ENCODE measurements around the gene CRIM1.

Gene CRIM1

GRCh38 chr2:36371928-36372391, 16.4 kb downstream of the CRIM1 start:
- no peak for DNase-seq

- no peak for DNase-seq
Measured at GRCh38 chr2:36373149-36373926, 17.8 kb downstream of the CRIM1 start.

- no peak for DNase-seq
Measured at GRCh38 chr2:36374585-36374984, 19.0 kb downstream of the CRIM1 start.

DNA sequence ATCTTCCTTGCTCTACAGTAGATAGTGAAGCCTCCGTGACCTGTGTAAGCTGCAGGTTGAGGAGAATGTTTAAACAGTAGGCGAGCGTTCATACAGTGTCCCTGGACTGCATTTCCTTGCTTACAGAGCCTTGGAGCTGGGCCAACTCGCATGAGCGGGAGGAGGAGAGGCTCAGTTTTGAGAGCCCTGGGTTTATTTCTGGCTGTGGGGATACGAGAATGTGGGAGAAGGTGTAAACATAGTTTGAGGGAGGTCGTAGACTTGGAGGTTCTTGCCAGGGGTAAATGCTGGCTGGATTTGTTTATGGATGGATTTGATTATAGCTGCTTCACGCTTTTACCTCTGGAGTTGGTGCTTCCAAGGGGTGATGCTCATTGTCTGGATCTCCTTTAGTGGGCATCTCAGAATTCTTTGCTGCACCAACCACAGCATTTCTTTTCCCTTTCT, 20.8 kb downstream of the CRIM1 start:
- DNase-seq = no peak

GRCh38 chr2:36376992-36377738, 21.6 kb downstream of the CRIM1 start:
- no peak for DNase-seq

DNA sequence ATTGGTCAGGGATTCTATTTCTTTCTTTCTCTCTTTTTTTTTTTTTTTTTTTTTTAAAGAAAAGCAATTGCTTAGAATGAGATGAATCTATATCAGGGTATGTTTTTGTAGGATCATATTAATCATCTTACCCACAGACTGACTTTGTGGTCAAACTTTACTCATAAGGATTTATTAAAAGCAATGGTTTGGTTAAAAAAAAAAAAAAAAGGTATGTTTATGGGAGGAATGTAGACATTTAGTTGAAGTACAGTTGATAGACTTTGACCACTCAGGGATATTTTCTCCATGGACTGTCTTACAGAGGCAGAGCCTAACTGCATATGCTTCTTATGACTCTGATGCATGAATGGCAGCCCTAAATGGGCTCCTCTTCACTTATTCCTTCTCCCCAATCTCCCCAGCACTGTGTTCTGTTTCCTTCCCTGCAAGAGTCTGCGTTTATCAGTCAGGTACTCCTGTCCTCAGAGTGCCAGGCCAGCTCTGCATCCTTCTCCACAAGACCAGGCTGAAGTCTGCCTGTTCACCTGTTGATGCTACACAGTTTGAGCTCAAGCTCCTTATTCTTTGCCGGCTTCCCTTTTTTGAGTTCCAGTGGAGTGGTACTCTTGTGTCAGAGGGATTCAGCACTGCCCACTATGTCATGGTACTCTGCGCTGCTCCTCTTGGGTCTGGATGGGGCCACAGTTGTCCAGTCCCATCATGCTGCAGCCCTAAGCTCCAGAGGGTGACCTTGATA, 24.3 kb downstream of the CRIM1 start:
- DNase-seq = no peak

GRCh38 chr2:36380624-36381481, 25.3 kb downstream of the CRIM1 start:
- no peak for DNase-seq

- no peak for DNase-seq
Measured at GRCh38 chr2:36381993-36382392, 26.4 kb downstream of the CRIM1 start.

DNA sequence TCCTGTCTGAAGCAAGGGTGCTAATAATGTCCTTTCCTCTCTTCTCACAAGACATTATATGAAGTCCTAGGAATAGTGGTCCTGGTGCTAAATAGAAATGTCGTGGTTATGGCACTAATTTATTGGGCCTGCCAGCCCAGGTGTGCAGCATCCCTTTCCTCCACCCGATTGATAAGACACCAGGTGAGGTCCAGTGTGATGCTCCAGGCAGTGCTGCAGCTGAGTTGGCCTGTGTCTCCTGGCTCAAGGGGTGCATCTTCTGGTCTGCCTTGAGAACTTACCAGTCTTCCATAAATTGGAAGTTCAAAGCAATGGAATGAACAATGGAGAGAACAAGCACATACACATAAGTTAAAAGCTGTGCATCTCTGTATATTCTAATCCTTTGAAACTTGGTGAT, 26.9 kb downstream of the CRIM1 start:
- no peak for DNase-seq

- DNase-seq = no peak
Measured at GRCh38 chr2:36383726-36384125, 28.1 kb downstream of the CRIM1 start.

DNA sequence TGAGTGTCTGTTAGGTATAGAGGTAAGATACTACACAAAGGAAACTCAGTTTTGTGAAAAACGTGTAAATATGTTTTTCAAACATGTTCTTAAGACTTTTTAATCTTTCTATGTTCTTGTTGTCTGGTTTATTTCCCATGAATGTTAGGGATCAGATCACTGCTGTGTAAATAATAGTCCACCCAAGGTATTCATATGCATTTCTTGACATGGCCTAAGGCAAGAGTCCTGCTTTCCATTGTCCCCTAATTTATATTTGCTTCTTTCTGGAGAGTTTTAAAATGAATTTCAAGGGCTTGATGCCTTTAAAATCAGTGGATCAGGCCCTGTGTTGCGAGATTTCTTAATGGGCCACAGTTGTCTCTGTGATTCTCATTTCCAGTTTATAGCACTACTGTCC, 28.9 kb downstream of the CRIM1 start:
- no peak for DNase-seq

GRCh38 chr2:36385603-36386002, 30.0 kb downstream of the CRIM1 start:
- no peak for DNase-seq

DNA sequence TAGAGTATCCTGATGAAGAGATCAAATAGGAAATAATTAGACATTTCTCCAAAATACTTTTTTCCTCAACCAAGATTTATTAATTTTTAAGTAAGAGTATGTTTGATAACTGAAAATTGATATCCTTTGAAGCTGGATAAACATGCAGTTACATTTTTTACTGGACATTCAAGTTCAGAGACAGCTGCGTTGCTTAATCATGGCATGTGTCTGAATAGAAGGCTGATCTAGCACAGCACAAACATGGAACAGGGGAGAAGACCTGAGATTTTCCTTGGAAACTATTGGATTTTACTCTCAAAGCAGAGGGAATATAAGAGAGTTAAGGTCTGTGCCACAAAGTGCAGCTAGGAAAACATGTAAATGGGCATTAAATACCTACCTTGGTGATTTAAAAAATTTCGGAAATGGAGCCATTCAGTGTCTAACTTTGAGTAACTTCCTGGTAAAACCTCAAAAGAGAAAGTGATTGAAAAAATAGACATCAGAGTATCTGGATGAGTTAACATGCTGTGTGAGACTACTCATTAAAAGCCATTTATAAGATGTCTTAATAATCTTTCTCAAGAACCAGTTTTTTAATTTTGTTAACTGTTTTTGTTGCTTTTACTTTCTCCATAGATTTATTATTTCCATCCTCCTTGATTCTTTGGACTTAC, 31.8 kb downstream of the CRIM1 start:
- no peak for DNase-seq

DNA sequence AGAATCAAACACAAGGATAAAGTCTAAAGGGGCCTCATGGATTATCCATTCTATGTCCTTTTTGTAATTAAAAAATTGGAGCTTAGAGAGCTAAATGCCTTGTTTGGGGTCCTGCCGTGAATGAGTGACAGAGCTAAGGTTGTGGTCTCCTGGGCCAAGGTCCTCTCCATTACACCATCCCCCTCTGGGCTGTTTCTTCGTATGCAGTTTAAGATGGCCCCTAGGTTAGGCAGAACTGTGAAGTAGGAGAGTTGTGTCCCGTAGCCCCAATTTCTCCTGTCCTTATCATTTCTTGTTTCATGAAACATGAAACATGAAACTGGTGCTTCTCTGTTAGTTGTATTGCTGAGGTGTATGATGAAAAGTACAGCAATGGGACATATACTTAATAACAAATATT, 32.9 kb downstream of the CRIM1 start:
- DNase-seq = no peak

- no peak for DNase-seq
Measured at GRCh38 chr2:36389091-36389564, 33.5 kb downstream of the CRIM1 start.

DNA sequence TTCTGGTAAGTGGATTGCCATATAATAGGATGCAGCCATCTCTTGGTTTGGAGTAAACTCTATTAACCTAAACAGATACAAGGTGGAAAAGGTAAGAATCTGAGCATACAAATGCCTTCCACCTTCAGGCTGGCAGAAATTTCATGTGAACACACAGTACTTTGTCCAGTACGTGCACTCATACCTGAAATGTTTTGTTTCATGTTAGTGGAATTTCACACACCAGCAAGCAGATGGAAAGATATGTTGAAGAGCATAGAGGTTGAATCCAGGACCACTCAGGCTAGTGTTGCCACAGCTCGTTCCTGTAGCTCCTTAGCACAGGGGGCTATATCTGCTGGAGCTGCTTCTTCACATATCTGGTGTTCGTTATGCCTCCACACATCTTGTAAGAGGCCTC, 34.0 kb downstream of the CRIM1 start:
- no peak for DNase-seq

DNA sequence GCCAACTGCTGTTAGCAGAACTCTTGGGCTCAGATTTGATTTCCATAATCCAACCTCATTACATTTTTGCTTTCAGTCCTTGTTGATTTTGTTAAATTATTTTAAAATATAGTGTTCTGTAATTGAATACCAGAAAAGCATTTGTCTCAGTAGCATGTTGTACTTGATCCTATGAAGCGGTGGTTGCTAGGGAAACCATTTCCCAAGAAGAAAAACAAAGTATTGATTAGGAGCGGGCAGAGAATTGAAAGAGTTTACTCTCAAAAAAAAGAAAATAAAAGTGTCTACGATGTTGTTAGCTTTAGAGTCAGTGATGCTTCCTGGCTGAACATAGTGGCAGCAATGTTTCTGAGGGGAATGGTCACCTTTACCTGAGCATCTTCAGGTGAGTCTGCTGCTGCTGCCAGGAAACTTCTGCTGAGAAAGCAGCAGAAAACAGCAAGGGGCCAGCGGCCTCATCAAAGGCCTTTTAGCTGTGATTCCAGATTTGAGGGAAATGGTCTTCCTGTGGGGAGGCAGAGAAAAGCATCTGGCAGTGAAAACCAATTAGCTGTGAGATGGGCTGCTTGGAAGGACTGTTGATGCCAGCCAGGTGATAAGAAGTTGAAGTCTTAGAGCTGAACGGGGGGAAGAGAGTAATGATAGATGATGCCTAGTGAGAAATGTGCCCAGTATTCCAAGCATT, 37.1 kb downstream of the CRIM1 start:
- DNase-seq = no peak

DNA sequence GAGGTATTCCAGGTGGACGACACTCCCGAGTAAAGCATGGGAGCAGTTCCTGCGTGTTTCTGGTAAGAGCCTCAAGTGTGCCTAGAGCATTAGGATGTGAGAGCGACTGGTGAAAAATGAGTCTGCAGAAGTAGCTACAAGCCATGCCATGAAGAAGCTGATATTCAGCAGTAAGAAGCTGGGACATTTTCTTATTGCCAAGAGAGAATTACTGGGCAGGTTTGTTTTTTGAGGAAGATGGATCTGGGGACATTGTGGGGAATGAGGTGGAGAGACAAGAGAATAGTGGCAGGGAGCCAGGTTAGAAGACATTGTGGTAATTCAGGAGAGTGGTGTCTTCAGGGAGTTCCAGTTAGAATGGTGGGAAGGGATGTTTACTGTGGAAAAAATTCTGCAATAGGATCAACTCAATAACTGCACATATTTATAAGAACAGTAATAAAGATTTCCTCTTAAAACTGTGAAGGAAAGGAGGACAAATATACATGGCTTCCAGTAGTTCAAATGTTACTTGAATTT, 38.2 kb downstream of the CRIM1 start:
- no peak for DNase-seq

GRCh38 chr2:36394804-36395203, 39.2 kb downstream of the CRIM1 start:
- DNase-seq = no peak

- DNase-seq = no peak
Measured at GRCh38 chr2:36395866-36396265, 40.3 kb downstream of the CRIM1 start.
